ENCODE data around the gene C12orf57. TPM values are rescaled to one million over a fixed set of nuclear protein-coding genes. Genes with fewer than 3 reads are reported as not detected.

C12orf57 gene
- total and polyA plus RNA-seq, 2 of the 8 experiments (the other 6 are each of a cell fraction or from before 2014, with no cell fraction given) = 174 to 993 TPM

DNA sequence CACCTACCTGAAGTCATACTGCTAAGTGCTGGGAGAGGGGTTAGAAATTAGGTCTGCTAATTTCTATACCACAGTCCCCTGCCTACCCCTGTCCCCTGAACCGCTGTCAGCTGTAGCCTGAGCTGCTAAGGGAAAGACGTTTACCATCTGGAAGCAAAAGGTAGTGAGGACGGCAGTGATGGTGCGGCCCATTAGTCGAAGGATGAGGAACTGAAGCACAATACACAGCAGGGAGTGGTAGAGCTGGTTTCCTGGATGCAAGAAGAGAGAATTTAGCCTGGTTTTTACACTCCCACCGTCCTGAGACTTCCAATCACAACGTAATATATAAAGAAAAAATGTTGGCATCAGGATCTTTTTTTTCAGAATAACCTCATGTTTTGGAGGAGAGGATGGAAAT is 38.7 kb downstream of the C12orf57 start (continued):
- TF ChIP-seq TCF12 (IDR thresholded peaks at IDR 0.05; ENCODE audit: low read depth, low read length) = no peak
- no peak for TF ChIP-seq BRCA1 (IDR thresholded peaks at IDR 0.05; ENCODE audit: low read depth, low read length)
- TF ChIP-seq POLR2A (IDR thresholded peaks at IDR 0.05; ENCODE audit: control extremely low read depth in 1 of 2, low read depth in 2 of 2, low read length in 2 of 2) = no peak
- no peak for TF ChIP-seq TAF7 (optimal IDR thresholded peaks at IDR 0.05; ENCODE audit: borderline replicate concordance, low read depth, low read length)
- no peak for TF ChIP-seq NANOG (IDR thresholded peaks at IDR 0.05; ENCODE audit: insufficient read depth, low read depth, low read length, poor library complexity, severe bottlenecking)
- TF ChIP-seq GABPA (IDR thresholded peaks at IDR 0.05; ENCODE audit: borderline replicate concordance, insufficient read depth, low read length) = no peak
- TF ChIP-seq SUZ12 (IDR thresholded peaks at IDR 0.05; ENCODE audit: low read length) = no peak
- TF ChIP-seq TAF1 (IDR thresholded peaks at IDR 0.05; ENCODE audit: low read depth, low read length) = no peak
- TF ChIP-seq ZNF274 (IDR thresholded peaks at IDR 0.05; ENCODE audit: borderline replicate concordance, extremely low read depth, low read length) = no peak

All from H1 (cell line).